Bronchial epithelial cell (primary cell): Measurements from ENCODE around the gene CUEDC1. TPM values are rescaled to one million over a fixed set of nuclear protein-coding genes. Genes with fewer than 3 reads are reported as not detected.

ENCODE experiments used
- DNase-seq: peaks from one replicate; pipeline ENCODE4 v3.0.0-alpha.2; 2010; ENCODE audit warnings: low read depth
- FAIRE-seq: peaks from 2 replicates; lab custom pipeline; 2011; peaks lifted over from hg19 to GRCh38; lab: Jason Lieb, UNC
- H3K27me3 ChIP-seq: 2 replicates; pipeline ENCODE4 v1.5.1; 2011; ENCODE audit warnings: low read length; ENCODE audit not compliant: control insufficient read depth, insufficient read depth
- H3K36me3 ChIP-seq: 2 replicates; pipeline ENCODE4 v1.5.1; 2011; ENCODE audit warnings: low read length; ENCODE audit not compliant: control insufficient read depth, insufficient read depth
- H3K4me3 ChIP-seq: 2 replicates; pipeline ENCODE4 v1.5.1; 2011; ENCODE audit warnings: mild to moderate bottlenecking, low read depth, low read length, control low read depth
- CTCF ChIP-seq: IDR thresholded peaks from 2 replicates; pipeline ENCODE4 v1.5.1; 2011; ENCODE audit warnings: mild to moderate bottlenecking, moderate library complexity, low read length, control low read depth, inconsistent platforms; ENCODE audit not compliant: insufficient read depth, severe bottlenecking
- total RNA-seq: library from RNA; depleted of rRNA; stranded (reverse); fragments of >200 nt; gene quantifications from 2 replicates; pipeline ENCODE4 v1.2.1, GENCODE V29; 2014

Gene CUEDC1
- total RNA-seq, 1 donor from 2014 or later = 3.4 TPM

- Histone ChIP-seq H3K36me3 (peaks cover 4% of the 10 kb centered on the region), H3K4me3 (no peak overlapping the region), H3K27me3 (no peaks in the 10 kb centered on the region)
- no peak for TF ChIP-seq CTCF
- DNase-seq (no peak), FAIRE-seq (no peak)
These were observed 112.9 kb downstream of the CUEDC1 start for GRCh38 chr17:57842280-57842679.

- Histone ChIP-seq H3K27me3 (no peaks in the 10 kb centered on the region), H3K4me3 (no peak overlapping the region), H3K36me3 (peaks cover 4% of the 10 kb centered on the region)
- TF ChIP-seq CTCF = no peak
- no peak for DNase-seq
- FAIRE-seq = no peak
These were observed 115.7 kb downstream of the CUEDC1 start for GRCh38 chr17:57839571-57839923.

- FAIRE-seq (no peak), DNase-seq (no peak)
- no peak for TF ChIP-seq CTCF
- Histone ChIP-seq H3K36me3 (peaks cover 4% of the 10 kb centered on the region), H3K27me3 (no peaks in the 10 kb centered on the region), H3K4me3 (no peak overlapping the region)
These were observed 116.2 kb downstream of the CUEDC1 start for GRCh38 chr17:57838857-57839570.

GRCh38 chr17:57838453-57838852 is 116.8 kb downstream of the CUEDC1 start:
- Histone ChIP-seq H3K4me3 (no peak overlapping the region), H3K27me3 (no peaks in the 10 kb centered on the region), H3K36me3 (peaks cover 4% of the 10 kb centered on the region)
- FAIRE-seq = no peak
- no peak for DNase-seq
- TF ChIP-seq CTCF = no peak

- FAIRE-seq (no peak), DNase-seq (no peak)
- Histone ChIP-seq H3K4me3 (no peak overlapping the region), H3K27me3 (no peaks in the 10 kb centered on the region), H3K36me3 (peaks cover 1% of the 10 kb centered on the region)
- TF ChIP-seq CTCF = no peak
These were observed 119.8 kb downstream of the CUEDC1 start for GRCh38 chr17:57835333-57835900.

GRCh38 chr17:57834146-57834741 is 121.0 kb downstream of the CUEDC1 start:
- no peak for FAIRE-seq
- Histone ChIP-seq H3K36me3 (peaks cover 1% of the 10 kb centered on the region), H3K27me3 (no peaks in the 10 kb centered on the region), H3K4me3 (no peak overlapping the region)
- peak; percentile 82 for DNase-seq
- peak; percentile 44 for TF ChIP-seq CTCF
